HEK293 (cell line): Measurements from ENCODE around the gene C9orf72.
A peak's percentile ranks its signal among the peaks of the same experiment; 100 is the strongest.

Source experiments
- CTCF ChIP-seq: fragments of 450-650 bp; formaldehyde crosslinking; IDR thresholded peaks from 2 replicates; pipeline ENCODE4 v1.5.1; 2016; ENCODE audit warnings: missing biosample characterization, missing genetic modification characterization
- ELK4 ChIP-seq: IDR thresholded peaks from 2 replicates; pipeline ENCODE4 v1.6.1; 2011; ENCODE audit warnings: mild to moderate bottlenecking, low read depth, low read length, borderline replicate concordance
- HOXD13 ChIP-seq: sonication (generic); formaldehyde crosslinking; IDR thresholded peaks from 2 replicates; pipeline ENCODE4 v1.8.0; 2022; ENCODE audit warnings: missing genetic modification reagents, borderline replicate concordance
- KLF16 ChIP-seq: fragments of 450-650 bp; formaldehyde crosslinking; IDR thresholded peaks from 2 replicates; pipeline ENCODE4 v1.5.1; 2017; ENCODE audit warnings: missing biosample characterization, missing genetic modification characterization
- KLF9 ChIP-seq: fragments of 450-650 bp; formaldehyde crosslinking; IDR thresholded peaks from 2 replicates; pipeline ENCODE4 v1.5.1; 2016; ENCODE audit warnings: missing biosample characterization, missing genetic modification characterization, low read depth
- SCRT2 ChIP-seq: fragments of 450-650 bp; formaldehyde crosslinking; IDR thresholded peaks from 2 replicates; pipeline ENCODE4 v1.5.1; 2016; ENCODE audit warnings: missing biosample characterization, missing genetic modification characterization
- TSHZ1 ChIP-seq: fragments of 450-650 bp; formaldehyde crosslinking; IDR thresholded peaks from 2 replicates; pipeline ENCODE4 v1.5.1; 2016; ENCODE audit warnings: missing biosample characterization, missing genetic modification characterization, borderline replicate concordance
- ZBTB26 ChIP-seq: fragments of 450-650 bp; formaldehyde crosslinking; optimal IDR thresholded peaks from 2 replicates; pipeline ENCODE3; 2016; ENCODE audit warnings: missing biosample characterization, mild to moderate bottlenecking, missing genetic modification characterization
- ZFP37 ChIP-seq: fragments of 450-650 bp; formaldehyde crosslinking; IDR thresholded peaks from 2 replicates; pipeline ENCODE4 v1.5.1; 2016; ENCODE audit warnings: missing biosample characterization, missing genetic modification characterization
- ZNF121 ChIP-seq: fragments of 450-650 bp; formaldehyde crosslinking; IDR thresholded peaks from 2 replicates; pipeline ENCODE4 v1.5.1; 2016; ENCODE audit warnings: missing biosample characterization, missing genetic modification characterization
- ZNF155 ChIP-seq: fragments of 450-650 bp; formaldehyde crosslinking; IDR thresholded peaks from 2 replicates; pipeline ENCODE4 v1.5.1; 2016; ENCODE audit warnings: missing biosample characterization, missing genetic modification characterization
- ZNF157 ChIP-seq: fragments of 450-650 bp; formaldehyde crosslinking; IDR thresholded peaks from 2 replicates; pipeline ENCODE4 v1.5.1; 2016; ENCODE audit warnings: missing biosample characterization, missing genetic modification characterization
- ZNF184 ChIP-seq: fragments of 450-650 bp; IDR thresholded peaks from 2 replicates; pipeline ENCODE4 v1.5.1; 2018; ENCODE audit warnings: missing biosample characterization, mild to moderate bottlenecking, missing genetic modification characterization
- ZNF202 ChIP-seq: fragments of 450-650 bp; formaldehyde crosslinking; IDR thresholded peaks from 2 replicates; pipeline ENCODE4 v1.5.1; 2016; ENCODE audit warnings: missing biosample characterization, missing genetic modification characterization, borderline replicate concordance
- ZNF211 ChIP-seq: fragments of 450-650 bp; formaldehyde crosslinking; IDR thresholded peaks from 2 replicates; pipeline ENCODE4 v1.5.1; 2016; ENCODE audit warnings: low read depth, missing biosample characterization, missing genetic modification characterization
- ZNF223 ChIP-seq: fragments of 450-650 bp; formaldehyde crosslinking; IDR thresholded peaks from 2 replicates; pipeline ENCODE4 v1.5.1; 2016; ENCODE audit warnings: missing biosample characterization, missing genetic modification characterization
- ZNF266 ChIP-seq: fragments of 450-650 bp; formaldehyde crosslinking; IDR thresholded peaks from 2 replicates; pipeline ENCODE4 v1.5.1; 2016; ENCODE audit warnings: missing biosample characterization, missing genetic modification characterization, low read depth
- ZNF280D ChIP-seq: fragments of 450-650 bp; formaldehyde crosslinking; IDR thresholded peaks from 2 replicates; pipeline ENCODE4 v1.5.1; 2016; ENCODE audit warnings: missing biosample characterization, missing genetic modification characterization
- ZNF324 ChIP-seq: fragments of 450-650 bp; formaldehyde crosslinking; IDR thresholded peaks from 2 replicates; pipeline ENCODE4 v1.5.1; 2016; ENCODE audit warnings: missing biosample characterization, missing genetic modification characterization
- ZNF335 ChIP-seq: fragments of 450-650 bp; formaldehyde crosslinking; conservative IDR thresholded peaks from 2 replicates; pipeline ENCODE4 v1.5.1; 2016; ENCODE audit warnings: missing biosample characterization, missing genetic modification characterization
- ZNF341 ChIP-seq: fragments of 450-650 bp; formaldehyde crosslinking; IDR thresholded peaks from 2 replicates; pipeline ENCODE4; 2016; ENCODE audit warnings: low read depth, missing biosample characterization, missing genetic modification characterization
- ZNF404 ChIP-seq: fragments of 450-650 bp; formaldehyde crosslinking; IDR thresholded peaks from 2 replicates; pipeline ENCODE4 v1.5.1; 2017; ENCODE audit warnings: missing biosample characterization, missing genetic modification characterization
- ZNF423 ChIP-seq: fragments of 450-650 bp; formaldehyde crosslinking; IDR thresholded peaks from 2 replicates; pipeline ENCODE4 v1.5.1; 2016; ENCODE audit warnings: missing biosample characterization, missing genetic modification characterization
- ZNF433 ChIP-seq: fragments of 450-650 bp; formaldehyde crosslinking; IDR thresholded peaks from 2 replicates; pipeline ENCODE4 v1.5.1; 2016; ENCODE audit warnings: missing biosample characterization, missing genetic modification characterization, low read depth
- ZNF530 ChIP-seq: fragments of 450-650 bp; formaldehyde crosslinking; IDR thresholded peaks from 2 replicates; pipeline ENCODE4 v1.5.1; 2016; ENCODE audit warnings: low read depth, missing biosample characterization, missing genetic modification characterization
- ZNF580 ChIP-seq: fragments of 450-650 bp; formaldehyde crosslinking; IDR thresholded peaks from 2 replicates; pipeline ENCODE4 v1.5.1; 2016; ENCODE audit warnings: missing biosample characterization, missing genetic modification characterization
- ZNF626 ChIP-seq: fragments of 450-650 bp; sonication (Bioruptor Pico); formaldehyde crosslinking; IDR thresholded peaks from 2 replicates; pipeline ENCODE4 v1.5.1; 2018; ENCODE audit warnings: missing biosample characterization, missing genetic modification characterization, inconsistent platforms
- ZNF701 ChIP-seq: fragments of 450-650 bp; formaldehyde crosslinking; IDR thresholded peaks from 2 replicates; pipeline ENCODE4 v1.5.1; 2016; ENCODE audit warnings: missing biosample characterization, missing genetic modification characterization
- ZXDB ChIP-seq: fragments of 450-650 bp; formaldehyde crosslinking; IDR thresholded peaks from 2 replicates; pipeline ENCODE4 v1.5.1; 2016; ENCODE audit warnings: missing biosample characterization, missing genetic modification characterization

The C9orf72 gene

GRCh38 chr9:27573634-27574590, 631 bp upstream of the C9orf72 start (continued):
- TF ChIP-seq HOXD13 (CRISPR knock-in tag): no peak
- no peak for TF ChIP-seq ZNF155 (tag by site-specific recombination)
- TF ChIP-seq ZNF184: no peak
- TF ChIP-seq KLF16 (tag by site-specific recombination): no peak
- TF ChIP-seq ZNF324 (tag by site-specific recombination): no peak
- TF ChIP-seq ZNF701 (tag by site-specific recombination): no peak
- TF ChIP-seq ZNF121: no peak
- no peak for TF ChIP-seq ZNF433
- TF ChIP-seq ZNF211 (tag by site-specific recombination): no peak
- no peak for TF ChIP-seq TSHZ1 (tag by site-specific recombination)
- peak; percentile 68; the same call in 1 of the 2 replicates for TF ChIP-seq ZXDB (tag by site-specific recombination)
- no peak for TF ChIP-seq ZNF423 (tag by site-specific recombination)
- no peak for TF ChIP-seq ZNF530 (tag by site-specific recombination)
- TF ChIP-seq ZNF202 (tag by site-specific recombination): no peak
- peak; percentile 20; the same call in 1 of the 2 replicates for TF ChIP-seq SCRT2
- no peak for TF ChIP-seq ZNF266 (tag by site-specific recombination)
- no peak for TF ChIP-seq ZNF157
- no peak for TF ChIP-seq ZNF404 (tag by site-specific recombination)
- peak; percentile 52 for TF ChIP-seq ZNF341 (tag by site-specific recombination)
- no peak for TF ChIP-seq CTCF (tag by site-specific recombination)
- no peak for TF ChIP-seq ZNF223
- TF ChIP-seq ZBTB26 (tag by site-specific recombination): no peak
- TF ChIP-seq ZNF280D: no peak
- TF ChIP-seq ZNF626: no peak
- TF ChIP-seq ELK4: no peak
- peak; percentile 74 for TF ChIP-seq KLF9 (tag by site-specific recombination)
- peak; percentile 77 for TF ChIP-seq ZNF335 (tag by site-specific recombination)
- no peak for TF ChIP-seq ZFP37
- TF ChIP-seq ZNF580 (tag by site-specific recombination): no peak
